AG08395 (cell line): ENCODE results near the gene IKZF2.
A peak's percentile ranks its signal among the peaks of the same experiment; 100 is the strongest.

Source experiments
- DNase-seq: peaks from one replicate; pipeline ENCODE4 v3.0.0; 2012; ENCODE audit warnings: mixed read lengths, low spot score

IKZF2 gene

GRCh38 chr2:213101109-213101508 lies 50.3 kb downstream of the IKZF2 start:
- DNase-seq: no peak

GRCh38 chr2:213098612-213099011 lies 52.8 kb downstream of the IKZF2 start:
- no peak for DNase-seq

DNA sequence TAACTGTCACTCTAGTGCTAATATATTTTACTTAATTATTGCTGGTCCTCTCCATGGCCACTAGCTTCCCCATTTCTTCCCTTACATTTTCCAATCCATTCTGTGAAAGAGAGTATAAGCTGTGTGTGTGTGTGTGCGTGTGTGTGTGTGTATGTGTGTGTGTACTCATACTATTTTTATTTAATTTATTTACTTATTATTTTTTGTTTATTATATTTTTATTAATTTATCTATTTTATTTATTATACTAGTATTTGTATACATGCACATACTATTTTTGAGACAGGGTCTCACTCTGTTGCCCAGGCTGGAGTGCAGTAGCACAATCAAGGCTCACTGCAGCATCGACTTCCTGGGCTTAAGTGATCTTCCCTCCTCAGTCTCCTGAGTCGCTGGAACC lies 59.6 kb downstream of the IKZF2 start:
- DNase-seq: no peak

DNA sequence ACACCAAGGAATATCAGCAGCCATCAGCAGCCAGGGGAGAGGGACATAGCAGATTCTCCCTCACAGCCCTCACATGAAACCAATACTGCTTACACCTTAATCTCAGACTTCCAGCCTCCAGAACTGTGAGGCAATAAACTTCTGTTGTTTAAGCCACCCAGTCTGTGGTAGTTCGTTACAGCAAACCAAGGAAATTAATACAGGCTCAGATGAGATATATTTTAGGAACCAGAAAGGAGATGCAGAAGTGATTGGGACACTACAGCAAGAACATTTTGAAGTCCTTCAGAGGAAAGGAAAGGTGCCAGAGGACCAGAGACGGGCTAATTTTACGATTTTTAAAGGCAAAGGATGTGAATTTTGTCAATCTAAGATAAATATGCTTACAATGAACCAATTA lies 60.6 kb downstream of the IKZF2 start:
- no peak for DNase-seq

GRCh38 chr2:213089438-213089837 lies 62.0 kb downstream of the IKZF2 start:
- peak; percentile 45 for DNase-seq

DNA sequence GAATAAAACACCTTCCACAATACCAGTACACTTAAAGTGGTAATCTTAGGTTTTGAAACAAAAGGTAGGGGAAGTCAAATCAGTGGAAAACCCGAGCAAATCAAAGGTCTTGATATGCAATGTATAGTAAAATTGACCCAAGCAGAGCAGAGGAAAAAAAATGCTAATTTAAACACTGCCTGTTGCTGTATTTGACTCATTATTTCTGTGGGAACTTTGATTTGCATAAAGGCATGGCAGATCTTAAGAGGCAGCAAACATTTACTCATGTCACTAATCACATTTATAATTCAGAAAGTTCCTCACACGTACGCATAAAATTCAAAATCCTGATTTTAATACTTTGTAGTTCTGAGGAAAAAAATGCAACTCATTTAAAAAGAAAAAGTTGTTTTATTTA lies 64.4 kb downstream of the IKZF2 start:
- no peak for DNase-seq

DNA sequence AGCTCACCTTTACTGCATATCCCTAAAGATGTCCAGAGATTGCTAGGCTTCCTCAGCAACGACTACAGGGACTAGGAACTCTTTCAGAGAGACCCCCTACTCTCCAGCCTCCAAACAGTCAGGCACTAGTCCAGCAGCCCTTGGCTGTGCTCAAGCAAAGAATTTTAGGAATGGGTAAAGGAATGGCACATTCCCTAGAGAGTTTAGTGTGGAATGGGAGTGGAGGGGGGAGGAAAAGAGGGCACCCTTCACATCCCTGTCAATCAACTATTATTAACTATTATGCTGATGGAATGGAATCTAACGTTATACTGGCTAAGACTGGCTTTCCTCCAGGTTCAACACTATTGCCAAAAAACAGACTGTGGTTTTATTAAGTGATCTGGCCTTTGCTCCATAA lies 64.8 kb downstream of the IKZF2 start:
- DNase-seq: peak; percentile 30

DNA sequence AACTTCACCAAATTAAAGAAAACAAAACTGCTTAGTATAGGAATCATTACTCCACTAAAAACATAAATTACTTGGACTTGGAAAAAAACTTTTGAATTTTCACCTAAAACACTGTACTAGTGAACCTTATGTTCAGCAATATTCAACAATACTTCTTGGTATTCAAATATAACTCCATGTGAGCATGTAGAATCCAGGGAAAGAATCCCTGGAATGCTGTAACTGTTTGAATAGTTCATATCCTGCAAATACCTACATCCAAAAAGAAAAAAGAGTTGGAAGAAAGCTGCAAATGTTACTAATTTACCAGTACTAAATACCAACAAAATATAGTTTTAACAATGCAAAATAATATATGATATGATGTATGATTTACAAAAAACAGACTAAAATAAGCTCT lies 65.4 kb downstream of the IKZF2 start:
- DNase-seq: no peak

DNA sequence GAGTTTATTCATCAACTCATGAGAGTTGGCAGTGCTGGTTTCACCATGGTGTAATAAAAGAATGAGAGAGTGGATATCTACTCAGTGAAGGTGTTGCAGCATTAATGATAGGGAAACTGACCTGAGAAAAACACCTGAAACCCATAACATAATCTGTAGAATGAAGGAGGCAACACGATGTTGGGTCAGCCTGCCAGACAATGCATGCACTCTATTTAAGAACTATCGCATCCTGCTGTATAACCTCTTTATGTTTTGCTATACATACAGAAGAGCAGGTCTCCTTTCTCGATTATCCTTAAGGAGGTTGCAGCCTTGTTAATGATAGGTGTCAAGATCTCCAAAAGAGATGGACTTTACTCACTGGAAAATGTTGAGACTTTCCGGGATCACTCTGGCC lies 65.9 kb downstream of the IKZF2 start:
- DNase-seq: no peak

- DNase-seq: no peak
These were observed 67.2 kb downstream of the IKZF2 start for GRCh38 chr2:213084261-213084660.

DNA sequence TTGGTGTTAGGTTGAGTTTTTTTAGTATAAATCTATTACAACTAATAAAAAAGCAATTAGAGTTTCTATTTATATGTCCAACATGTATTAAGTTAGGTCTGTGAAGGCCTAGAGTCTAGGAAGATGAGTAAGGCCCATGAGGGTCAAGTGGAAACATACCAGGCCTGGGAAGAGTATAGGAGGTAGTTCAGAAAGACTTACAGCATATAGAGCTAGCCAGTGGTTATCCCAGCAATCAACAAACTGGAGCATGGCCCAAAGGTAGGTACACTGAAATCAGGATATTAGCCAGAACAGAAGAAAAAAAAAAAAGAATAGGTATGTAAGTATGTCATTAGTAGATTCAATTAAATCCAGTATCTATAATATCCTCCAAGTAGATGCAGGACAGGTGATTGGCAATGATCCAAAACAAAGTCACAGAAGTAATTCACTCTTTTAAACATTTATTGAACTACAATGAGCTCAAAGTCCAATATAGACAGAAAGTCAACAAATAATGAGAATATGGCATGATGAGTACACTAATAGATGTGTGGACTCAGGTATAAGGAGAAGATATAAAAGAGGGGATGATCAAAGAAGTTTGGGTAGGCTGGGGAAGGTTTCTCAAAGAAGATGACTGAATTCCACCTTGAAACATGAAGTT lies 70.3 kb downstream of the IKZF2 start:
- DNase-seq: no peak

GRCh38 chr2:213079756-213080155 lies 71.7 kb downstream of the IKZF2 start:
- DNase-seq: no peak

DNA sequence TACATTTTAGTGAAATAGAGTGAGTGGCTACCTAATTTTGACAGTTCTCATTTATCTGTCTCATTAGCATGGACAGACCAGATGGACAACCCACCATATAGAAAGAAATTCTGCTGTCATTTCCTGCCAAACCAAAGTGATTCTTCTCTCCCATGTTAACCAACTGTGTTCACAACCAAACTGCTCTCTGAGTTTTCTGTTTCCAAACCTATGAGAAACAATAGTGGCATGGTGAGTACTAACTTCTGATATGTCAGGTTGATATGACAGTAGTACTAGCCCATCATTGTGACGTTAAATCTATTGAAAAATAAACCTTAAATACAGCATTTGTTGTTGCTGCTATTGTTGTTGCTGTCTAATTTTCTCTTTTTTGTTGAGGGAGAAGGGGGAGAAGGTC lies 72.7 kb downstream of the IKZF2 start:
- no peak for DNase-seq

- no peak for DNase-seq
These were observed 81.9 kb downstream of the IKZF2 start for GRCh38 chr2:213069531-213069930.

- no peak for DNase-seq
These were observed 82.6 kb downstream of the IKZF2 start for GRCh38 chr2:213068676-213069359.

DNA sequence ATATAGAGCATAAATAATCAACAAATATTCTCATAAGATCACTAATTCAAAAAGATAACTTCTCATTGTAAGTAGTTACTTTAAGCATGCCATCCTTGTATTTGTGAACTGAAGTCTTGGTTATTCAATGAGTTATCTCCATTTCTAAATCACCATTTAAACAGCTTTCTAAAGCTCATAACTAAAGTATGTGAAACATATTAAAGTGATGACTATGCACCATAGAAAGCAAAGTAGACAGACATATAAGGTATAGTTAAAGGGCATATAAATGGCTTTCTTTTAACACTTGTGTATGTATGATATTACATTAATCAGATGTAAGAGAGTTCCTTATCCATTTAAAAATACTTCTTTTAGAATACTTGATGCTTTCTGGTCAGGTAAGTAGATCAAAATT lies 83.5 kb downstream of the IKZF2 start:
- no peak for DNase-seq

DNA sequence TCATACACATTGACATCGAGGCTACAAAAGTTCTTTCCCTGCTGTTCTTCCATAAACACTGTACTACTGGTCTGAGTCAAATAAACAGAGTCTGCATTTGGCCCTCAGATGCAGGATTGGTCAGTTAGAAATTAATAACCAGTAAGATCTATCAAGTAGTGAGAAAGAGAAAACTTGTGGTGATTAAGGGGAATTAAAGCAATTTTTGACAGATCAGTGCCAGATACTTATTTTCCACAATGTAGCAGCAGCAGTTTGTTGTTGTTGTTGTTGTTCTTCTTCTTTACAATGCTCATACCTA lies 85.0 kb downstream of the IKZF2 start:
- DNase-seq: no peak

- DNase-seq: peak; percentile 10
These were observed 85.6 kb downstream of the IKZF2 start for GRCh38 chr2:213065583-213066442.

DNA sequence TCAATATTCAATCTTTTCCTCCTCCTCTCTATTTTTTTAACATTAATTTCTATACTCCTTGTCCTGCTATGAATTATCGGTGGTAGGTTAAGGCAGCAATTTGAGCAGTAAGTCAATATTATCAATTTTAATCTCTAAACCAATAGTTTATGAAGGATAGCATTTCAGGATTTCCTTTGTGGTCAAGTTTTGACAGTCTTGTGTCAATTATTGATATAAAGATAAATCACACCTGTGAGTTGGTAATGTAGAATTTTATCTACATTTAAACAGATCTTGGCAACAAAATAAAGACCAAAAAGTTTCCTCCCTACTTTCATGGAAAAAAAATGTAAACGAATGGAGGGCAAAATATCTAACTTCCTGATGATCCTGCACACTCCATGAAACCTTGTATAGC lies 87.3 kb downstream of the IKZF2 start:
- no peak for DNase-seq

DNA sequence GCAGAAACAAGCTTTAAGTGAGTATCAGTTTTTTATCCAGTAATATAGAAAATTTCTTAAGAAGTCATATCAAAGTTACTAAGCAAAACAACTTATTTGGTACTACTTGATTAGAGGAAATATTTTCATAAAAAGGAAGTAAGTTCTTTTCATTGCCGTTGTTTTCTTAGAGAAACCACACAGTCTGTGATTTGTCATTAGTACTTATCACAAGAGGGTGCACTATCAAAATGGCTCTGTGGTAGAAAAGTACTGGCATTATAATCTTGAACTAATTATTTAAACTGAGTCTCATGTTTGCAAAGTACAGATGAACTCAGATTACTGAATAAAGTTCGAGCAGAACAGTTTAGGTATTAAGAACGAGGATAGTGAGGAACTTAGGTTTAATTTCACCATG lies 93.4 kb downstream of the IKZF2 start:
- DNase-seq: no peak

DNA sequence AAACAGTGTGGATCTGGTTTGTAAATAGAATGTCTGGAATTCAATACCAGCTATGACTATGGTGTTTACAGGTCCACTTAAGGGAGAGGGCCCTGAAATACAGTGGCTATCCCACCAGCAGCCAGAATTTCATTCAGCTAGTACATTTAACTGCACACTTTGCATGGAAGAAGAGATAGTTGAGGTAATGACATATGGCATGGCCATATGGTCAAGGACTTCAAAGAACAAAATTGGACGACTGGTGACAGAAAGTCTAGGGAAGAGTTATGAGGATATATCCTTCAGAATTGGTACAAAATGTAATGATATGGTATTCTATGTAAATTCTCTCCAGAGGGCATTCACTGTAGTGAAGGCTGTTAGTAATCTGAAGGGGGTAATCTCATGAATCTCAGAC lies 105.0 kb downstream of the IKZF2 start:
- no peak for DNase-seq

GRCh38 chr2:213043566-213043965 lies 107.8 kb downstream of the IKZF2 start:
- no peak for DNase-seq

- no peak for DNase-seq
These were observed 109.2 kb downstream of the IKZF2 start for GRCh38 chr2:213042262-213042661.
